GM21360 (cell line): Measurements from ENCODE around the gene LTB.

ENCODE experiments used
- ATAC-seq: cut with Tn5 transposase; IDR thresholded peaks from one replicate; pipeline ENCODE4 v1.9.1; 2021; ENCODE audit warnings: mild to moderate bottlenecking, moderate library complexity; ENCODE audit not compliant: unreplicated experiment

Gene LTB

DNA sequence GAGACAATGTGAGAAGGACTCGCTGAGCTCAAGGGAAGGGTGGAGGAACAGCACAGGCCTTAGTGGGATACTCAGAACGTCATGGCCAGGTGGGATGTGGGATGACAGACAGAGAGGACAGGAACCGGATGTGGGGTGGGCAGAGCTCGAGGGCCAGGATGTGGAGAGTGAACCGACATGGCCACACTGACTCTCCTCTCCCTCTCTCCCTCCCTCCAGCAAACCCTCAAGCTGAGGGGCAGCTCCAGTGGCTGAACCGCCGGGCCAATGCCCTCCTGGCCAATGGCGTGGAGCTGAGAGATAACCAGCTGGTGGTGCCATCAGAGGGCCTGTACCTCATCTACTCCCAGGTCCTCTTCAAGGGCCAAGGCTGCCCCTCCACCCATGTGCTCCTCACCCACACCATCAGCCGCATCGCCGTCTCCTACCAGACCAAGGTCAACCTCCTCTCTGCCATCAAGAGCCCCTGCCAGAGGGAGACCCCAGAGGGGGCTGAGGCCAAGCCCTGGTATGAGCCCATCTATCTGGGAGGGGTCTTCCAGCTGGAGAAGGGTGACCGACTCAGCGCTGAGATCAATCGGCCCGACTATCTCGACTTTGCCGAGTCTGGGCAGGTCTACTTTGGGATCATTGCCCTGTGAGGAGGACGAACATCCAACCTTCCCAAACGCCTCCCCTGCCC lies 5.2 kb downstream of the LTB start:
- ATAC-seq, result no peak

DNA sequence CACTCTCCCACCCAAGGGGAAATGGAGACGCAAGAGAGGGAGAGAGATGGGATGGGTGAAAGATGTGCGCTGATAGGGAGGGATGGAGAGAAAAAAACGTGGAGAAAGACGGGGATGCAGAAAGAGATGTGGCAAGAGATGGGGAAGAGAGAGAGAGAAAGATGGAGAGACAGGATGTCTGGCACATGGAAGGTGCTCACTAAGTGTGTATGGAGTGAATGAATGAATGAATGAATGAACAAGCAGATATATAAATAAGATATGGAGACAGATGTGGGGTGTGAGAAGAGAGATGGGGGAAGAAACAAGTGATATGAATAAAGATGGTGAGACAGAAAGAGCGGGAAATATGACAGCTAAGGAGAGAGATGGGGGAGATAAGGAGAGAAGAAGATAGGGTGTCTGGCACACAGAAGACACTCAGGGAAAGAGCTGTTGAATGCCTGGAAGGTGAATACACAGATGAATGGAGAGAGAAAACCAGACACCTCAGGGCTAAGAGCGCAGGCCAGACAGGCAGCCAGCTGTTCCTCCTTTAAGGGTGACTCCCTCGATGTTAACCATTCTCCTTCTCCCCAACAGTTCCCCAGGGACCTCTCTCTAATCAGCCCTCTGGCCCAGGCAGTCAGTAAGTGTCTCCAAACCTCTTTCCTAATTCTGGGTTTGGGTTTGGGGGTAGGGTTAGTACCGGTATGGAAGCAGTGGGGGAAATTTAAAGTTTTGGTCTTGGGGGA lies 6.1 kb downstream of the LTB start:
- no peak for ATAC-seq

DNA sequence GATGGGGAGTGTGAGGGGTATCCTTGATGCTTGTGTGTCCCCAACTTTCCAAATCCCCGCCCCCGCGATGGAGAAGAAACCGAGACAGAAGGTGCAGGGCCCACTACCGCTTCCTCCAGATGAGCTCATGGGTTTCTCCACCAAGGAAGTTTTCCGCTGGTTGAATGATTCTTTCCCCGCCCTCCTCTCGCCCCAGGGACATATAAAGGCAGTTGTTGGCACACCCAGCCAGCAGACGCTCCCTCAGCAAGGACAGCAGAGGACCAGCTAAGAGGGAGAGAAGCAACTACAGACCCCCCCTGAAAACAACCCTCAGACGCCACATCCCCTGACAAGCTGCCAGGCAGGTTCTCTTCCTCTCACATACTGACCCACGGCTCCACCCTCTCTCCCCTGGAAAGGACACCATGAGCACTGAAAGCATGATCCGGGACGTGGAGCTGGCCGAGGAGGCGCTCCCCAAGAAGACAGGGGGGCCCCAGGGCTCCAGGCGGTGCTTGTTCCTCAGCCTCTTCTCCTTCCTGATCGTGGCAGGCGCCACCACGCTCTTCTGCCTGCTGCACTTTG lies 6.8 kb downstream of the LTB start, which contains the start of gene TNF:
Gene TNF (plus strand): TSS at position 231 of the 567 bp plus-strand sequence. CDS start 177 bp downstream, at position 408.
- no peak for ATAC-seq

DNA sequence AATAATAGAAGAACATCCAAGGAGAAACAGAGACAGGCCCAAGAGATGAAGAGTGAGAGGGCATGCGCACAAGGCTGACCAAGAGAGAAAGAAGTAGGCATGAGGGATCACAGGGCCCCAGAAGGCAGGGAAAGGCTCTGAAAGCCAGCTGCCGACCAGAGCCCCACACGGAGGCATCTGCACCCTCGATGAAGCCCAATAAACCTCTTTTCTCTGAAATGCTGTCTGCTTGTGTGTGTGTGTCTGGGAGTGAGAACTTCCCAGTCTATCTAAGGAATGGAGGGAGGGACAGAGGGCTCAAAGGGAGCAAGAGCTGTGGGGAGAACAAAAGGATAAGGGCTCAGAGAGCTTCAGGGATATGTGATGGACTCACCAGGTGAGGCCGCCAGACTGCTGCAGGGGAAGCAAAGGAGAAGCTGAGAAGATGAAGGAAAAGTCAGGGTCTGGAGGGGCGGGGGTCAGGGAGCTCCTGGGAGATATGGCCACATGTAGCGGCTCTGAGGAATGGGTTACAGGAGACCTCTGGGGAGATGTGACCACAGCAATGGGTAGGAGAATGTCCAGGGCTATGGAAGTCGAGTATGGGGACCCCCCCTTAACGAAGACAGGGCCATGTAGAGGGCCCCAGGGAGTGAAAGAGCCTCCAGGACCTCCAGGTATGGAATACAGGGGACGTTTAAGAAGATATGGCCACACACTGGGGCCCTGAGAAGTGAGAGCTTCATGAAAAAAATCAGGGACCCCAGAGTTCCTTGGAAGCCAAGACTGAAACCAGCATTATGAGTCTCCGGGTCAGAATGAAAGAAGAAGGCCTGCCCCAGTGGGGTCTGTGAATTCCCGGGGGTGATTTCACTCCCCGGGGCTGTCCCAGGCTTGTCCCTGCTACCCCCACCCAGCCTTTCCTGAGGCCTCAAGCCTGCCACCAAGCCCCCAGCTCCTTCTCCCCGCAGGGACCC lies 7.8 kb downstream of the LTB start:
- no peak for ATAC-seq

DNA sequence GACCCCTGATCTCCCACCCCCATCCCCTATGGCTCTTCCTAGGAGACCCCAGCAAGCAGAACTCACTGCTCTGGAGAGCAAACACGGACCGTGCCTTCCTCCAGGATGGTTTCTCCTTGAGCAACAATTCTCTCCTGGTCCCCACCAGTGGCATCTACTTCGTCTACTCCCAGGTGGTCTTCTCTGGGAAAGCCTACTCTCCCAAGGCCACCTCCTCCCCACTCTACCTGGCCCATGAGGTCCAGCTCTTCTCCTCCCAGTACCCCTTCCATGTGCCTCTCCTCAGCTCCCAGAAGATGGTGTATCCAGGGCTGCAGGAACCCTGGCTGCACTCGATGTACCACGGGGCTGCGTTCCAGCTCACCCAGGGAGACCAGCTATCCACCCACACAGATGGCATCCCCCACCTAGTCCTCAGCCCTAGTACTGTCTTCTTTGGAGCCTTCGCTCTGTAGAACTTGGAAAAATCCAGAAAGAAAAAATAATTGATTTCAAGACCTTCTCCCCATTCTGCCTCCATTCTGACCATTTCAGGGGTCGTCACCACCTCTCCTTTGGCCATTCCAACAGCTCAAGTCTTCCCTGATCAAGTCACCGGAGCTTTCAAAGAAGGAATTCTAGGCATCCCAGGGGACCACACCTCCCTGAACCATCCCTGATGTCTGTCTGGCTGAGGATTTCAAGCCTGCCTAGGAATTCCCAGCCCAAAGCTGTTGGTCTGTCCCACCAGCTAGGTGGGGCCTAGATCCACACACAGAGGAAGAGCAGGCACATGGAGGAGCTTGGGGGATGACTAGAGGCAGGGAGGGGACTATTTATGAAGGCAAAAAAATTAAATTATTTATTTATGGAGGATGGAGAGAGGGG lies 8.8 kb downstream of the LTB start:
- ATAC-seq, result no peak

DNA sequence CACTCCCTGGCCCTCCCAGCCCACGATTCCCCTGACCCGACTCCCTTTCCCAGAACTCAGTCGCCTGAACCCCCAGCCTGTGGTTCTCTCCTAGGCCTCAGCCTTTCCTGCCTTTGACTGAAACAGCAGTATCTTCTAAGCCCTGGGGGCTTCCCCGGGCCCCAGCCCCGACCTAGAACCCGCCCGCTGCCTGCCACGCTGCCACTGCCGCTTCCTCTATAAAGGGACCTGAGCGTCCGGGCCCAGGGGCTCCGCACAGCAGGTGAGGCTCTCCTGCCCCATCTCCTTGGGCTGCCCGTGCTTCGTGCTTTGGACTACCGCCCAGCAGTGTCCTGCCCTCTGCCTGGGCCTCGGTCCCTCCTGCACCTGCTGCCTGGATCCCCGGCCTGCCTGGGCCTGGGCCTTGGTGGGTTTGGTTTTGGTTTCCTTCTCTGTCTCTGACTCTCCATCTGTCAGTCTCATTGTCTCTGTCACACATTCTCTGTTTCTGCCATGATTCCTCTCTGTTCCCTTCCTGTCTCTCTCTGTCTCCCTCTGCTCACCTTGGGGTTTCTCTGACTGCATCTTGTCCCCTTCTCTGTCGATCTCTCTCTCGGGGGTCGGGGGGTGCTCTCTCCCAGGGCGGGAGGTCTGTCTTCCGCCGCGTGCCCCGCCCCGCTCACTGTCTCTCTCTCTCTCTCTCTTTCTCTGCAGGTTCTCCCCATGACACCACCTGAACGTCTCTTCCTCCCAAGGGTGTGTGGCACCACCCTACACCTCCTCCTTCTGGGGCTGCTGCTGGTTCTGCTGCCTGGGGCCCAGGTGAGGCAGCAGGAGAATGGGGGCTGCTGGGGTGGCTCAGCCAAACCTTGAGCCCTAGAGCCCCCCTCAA lies 9.9 kb downstream of the LTB start, which contains the start of gene LTA:
Gene LTA (plus strand): TSS at position 249 of the 871 bp plus-strand sequence. CDS start 454 bp downstream, at position 703.
- peak; percentile 33 for ATAC-seq

DNA sequence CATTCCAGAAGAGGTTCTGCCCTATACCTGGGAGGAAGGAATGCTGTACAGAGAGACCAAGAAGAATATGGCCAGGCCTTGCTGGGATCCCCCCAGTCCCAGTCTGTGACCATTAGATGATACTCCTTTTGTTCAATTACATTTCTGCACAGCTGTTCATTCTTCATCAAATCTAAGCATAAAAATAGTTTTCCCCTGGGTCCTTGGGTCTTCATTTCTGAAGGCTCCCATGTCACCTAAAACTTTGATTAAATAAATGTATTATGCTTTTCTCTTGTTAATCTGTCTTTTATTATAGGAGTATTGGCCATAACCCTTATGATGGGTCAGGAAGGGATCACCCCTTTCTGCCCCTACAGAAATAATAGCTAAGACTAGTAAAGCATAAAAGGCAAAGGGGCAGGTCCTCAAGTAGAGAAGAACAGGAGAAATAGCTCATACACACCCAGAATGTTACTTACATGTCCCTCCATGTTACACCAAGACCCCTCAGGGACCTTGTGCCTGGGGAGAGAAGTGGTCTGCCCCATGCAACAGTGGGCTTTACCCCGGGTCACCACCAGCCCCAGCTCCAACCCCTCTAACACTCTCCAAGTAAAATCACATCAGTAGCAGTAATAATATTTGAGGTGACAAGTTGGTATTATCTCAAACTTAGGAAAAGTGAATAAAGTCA lies 12.2 kb downstream of the LTB start:
- no peak for ATAC-seq

DNA sequence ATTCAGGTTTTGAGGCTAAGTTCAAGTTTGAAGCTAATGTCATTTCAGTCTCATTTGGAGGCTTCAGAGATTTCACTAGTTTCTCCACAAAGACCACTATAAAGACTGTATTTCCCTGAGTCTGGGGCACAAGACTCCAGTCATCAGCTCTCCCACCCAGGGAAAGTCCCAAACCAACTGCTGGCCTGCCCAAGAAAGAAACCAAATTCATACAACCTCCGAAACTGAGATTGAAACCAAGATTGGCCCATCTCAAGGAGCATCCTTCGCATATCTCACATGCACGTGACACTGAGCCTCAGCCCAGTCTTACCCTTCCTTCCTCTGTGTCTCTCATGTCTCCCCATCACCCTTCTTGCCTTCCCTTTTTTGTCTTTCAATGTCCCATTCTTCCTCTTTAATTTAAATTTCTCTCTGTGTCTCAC lies 13.7 kb downstream of the LTB start:
- peak; percentile 55 for ATAC-seq

DNA sequence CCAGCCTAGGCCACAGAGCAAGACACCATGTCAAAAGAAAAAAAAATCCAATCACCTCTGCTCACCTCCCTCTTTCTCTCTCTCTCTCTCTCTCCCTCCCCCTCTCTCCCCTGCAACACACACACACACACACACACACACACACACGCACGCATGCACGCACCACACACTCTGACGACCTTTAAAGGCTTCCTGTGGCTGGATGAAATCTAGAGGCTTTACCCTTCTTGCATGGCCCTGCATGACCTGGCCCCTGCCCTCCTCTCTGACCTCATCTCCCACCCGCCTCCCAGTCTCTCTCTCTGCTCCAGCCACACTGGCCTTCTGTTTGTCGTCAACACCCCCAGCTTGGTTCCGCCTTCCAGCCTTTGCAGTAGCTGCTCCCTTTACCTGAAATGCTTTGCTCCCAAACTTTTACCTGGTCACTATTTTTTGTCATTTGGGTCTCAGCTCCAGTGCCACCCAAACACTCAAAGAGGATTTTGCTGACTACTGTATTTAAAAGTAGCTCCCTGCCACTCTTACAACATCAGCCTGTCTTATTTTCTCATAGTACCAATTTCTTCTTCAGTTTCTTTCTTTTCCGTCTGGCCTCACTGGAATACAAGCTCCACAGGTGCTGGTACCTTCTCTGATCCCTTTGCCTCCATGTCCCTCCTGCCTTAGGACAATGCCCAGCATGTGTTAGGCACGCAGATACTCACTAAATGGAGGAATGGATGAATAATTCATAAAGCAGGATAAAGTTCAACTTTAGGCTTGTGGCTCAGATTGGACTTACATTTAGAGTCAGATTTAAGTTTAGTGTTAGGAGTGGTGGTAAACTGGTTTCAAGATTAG lies 14.5 kb downstream of the LTB start:
- ATAC-seq, result no peak

DNA sequence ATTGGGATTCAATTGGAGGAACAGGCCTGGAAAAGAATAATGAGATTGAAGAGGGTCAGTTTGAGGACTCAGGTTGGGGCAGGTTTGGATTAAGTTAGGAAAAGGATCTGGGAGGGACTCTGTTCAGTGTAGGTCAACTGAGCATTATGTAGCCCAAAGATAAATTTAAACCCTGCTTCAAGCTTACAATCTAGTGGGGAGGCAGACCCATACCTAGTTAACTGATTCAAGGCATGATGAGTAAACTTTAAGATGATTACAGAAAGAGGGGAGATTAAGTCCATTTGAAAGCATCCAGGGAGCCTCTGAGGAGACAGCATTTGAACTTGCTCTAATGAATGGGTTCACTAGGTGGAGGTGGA lies 21.5 kb downstream of the LTB start:
- no peak for ATAC-seq

DNA sequence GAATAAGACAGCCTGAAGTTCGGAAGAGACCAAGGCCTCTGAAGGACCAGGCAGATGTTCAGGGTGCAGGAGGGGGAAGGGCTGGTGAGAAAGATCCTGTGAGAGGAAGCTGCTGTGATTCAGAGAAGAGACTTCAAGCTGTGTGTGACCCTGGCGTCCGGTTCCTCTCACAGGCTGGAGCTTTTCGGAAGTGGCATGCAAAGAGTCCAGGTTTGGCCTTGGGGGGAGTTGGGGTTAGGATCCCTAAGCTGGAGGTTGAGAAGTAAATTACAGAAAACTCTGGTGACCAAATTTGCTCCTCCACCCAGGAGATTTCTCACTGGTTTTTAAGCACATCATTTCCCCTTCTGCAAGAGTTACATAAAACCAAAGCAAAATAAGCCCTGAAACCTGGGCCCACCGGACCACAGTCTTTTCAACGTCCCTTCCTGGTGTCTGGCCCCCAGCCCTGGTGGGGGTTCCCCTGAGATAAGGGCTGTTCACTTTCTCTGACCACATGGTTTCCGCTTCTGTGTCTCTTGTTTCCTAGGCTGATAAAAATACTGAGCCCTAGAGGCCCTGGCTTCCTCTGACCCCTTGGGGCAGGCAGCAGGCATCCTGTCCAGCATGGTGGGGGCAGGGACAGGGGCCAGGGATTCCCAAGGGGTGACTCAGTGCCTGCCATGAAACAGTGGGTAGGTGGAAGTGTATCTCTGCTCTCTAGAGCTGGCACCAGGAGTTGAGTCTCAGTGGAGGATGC lies 22.1 kb downstream of the LTB start:
- peak; percentile 39 for ATAC-seq

DNA sequence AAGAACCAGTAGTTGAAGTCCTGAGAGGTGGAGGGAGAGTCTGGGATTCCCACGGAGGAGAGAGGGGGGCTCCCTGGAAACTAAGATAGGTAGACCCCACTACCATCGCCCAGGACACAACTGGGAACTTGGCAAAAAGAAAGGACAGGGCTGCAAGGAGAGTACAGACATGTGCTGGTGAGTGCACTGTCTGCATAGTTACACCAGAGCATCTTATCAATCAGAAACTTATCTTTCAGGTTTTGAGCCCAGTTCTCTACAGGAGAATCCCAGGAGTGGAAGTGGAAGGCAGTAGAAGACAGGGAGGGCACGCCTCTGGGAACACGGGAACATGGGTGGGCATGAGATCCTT lies 22.6 kb downstream of the LTB start:
- no peak for ATAC-seq

DNA sequence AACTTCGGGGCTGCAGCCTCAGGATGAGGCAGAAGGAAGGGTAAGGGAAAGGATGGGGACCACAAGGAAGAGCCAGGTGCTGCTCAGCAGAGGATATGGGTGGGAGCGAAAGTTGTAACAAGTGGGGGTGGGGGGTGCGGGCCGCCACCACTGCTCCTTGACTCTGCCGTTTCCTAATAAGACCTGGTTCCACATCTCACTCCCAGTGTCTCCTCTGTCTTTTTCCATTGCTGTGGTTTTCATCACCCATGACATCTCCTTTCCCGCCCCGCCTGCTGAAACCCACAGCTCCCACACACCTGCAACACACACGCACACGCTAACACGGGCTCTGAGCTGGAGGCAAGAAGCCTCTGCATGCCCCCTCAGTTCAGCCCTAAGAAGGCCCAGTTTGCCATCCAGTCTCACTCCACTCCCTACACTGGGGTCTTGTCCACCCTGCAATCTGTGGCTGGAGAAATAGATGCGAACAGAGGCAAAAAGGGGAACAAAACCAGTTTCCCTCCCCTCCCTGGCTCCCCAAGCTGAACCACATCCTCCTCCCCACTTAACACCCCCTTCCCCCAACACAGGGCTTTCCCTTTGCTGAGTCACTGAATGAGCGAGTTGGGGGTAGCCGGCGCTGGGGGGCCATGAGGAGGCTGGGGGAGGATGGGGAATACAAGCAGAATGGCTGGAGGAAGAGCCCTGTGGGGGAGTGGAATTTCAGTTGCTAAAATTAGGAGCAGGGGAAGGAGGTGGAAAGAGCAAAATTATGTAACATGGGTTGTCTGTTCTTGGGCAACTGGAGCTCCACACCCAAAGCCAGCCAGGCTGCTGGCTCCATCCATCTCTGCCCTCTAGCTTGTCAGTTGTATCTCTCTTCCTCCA lies 23.4 kb downstream of the LTB start:
- no peak for ATAC-seq

DNA sequence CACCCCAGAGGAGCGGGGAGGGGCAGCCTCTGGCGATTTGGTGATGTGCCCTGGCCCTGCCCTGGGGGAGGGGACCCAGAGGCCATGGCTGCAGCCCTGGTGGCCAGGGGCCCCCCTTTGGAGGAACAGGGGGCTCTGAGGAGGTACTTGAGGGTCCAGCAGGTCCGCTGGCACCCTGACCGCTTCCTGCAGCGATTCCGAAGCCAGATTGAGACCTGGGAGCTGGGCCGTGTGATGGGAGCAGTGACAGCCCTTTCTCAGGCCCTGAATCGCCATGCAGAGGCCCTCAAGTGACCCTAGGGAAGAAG lies 24.0 kb downstream of the LTB start:
- ATAC-seq, result no peak

DNA sequence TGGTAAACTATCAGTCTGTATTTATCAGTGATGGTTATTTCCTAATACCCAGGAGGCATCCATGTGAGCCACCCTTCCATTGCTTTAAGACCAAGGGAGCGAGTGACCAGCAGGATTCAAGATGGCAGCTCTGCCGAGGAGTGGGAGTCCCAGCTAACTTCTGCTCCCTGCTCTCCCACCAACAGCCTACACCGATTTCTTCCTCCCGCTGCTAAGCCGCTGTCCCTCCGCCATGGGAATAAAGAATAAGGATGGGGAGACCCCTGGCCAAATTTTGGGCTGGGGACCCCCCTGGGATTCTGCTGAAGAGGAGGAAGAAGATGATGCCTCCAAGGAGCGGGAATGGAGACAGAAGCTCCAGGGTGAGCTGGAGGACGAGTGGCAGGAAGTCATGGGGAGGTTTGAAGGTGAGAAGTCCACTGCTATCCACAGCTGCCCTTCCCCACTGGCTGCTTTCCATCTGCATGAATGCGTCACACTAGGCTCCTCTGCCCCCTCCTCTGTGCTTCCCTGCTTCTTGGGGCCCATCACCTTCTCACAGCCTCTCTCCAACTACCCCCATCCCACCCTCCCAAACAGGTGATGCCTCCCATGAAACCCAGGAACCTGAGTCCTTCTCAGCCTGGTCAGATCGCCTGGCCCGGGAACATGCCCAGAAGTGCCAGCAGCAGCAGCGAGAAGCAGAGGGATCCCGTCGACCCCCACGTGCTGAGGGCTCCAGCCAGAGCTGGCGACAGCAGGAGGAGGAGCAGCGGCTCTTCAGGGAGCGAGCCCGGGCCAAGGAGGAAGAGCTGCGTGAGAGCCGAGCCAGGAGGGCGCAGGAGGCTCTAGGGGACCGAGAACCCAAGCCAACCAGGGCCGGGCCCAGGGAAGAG lies 24.5 kb downstream of the LTB start:
- no peak for ATAC-seq
